Endothelial cell of umbilical vein (primary cell): ENCODE data around the gene NAT10. TPM values are rescaled to one million over a fixed set of nuclear protein-coding genes. Genes with fewer than 3 reads are reported as not detected.

Source experiments
- BruUV-seq: library from RNA; stranded (reverse); fragments of 400-500 nt; replicated peaks from 2 replicates; lab custom pipeline; 2021; lab: Mats Ljungman, UMichigan
- CTCF ChIA-PET: fragments of 300-600, 350-600 bp; sonication (Branson Sonifier 250); formaldehyde crosslinking; loops from one replicate; lab custom pipeline; 2021; ENCODE audit warnings: antibody characterized with exemption, inconsistent platforms; lab: Charles Lee
- POLR2A ChIA-PET: fragments of 300-600, 350-600 bp; sonication (Branson Sonifier 250); formaldehyde crosslinking; loops from one replicate; lab custom pipeline; 2021; ENCODE audit warnings: antibody characterized with exemption, inconsistent platforms; lab: Charles Lee
- DNase-seq: peaks from one replicate; pipeline ENCODE4 v3.0.0-alpha.2; 2011; ENCODE audit warnings: low read depth, low spot score
- FAIRE-seq: peaks from 2 replicates; lab custom pipeline; 2011; peaks lifted over from hg19 to GRCh38; lab: Jason Lieb, UNC
- H2AFZ ChIP-seq: 2 replicates; pipeline ENCODE4 v1.6.0; 2012; ENCODE audit warnings: low read depth, low read length, control low read depth, inconsistent platforms
- H3K27ac ChIP-seq: 2 replicates; pipeline ENCODE4 v1.5.1; 2011; ENCODE audit warnings: low read depth, mild to moderate bottlenecking, control low read depth, low read length, moderate library complexity; ENCODE audit not compliant: insufficient read depth
- H3K27me3 ChIP-seq, 2 experiments: 2 replicates each; pipeline versions ENCODE4 v1.6.0 to v1.6.1; 2011; ENCODE audit warnings: low read length in 2 of 2, mixed read lengths in 1 of 2; ENCODE audit not compliant: control insufficient read depth in 2 of 2, insufficient read depth in 2 of 2
- H3K36me3 ChIP-seq, 2 experiments: 2 replicates in 1 of 2; 3 replicates in 1 of 2; pipeline ENCODE4 v1.5.1; 2011; ENCODE audit warnings: low read length in 2 of 2, mild to moderate bottlenecking in 1 of 2, moderate library complexity in 1 of 2; ENCODE audit not compliant: control insufficient read depth in 2 of 2, insufficient read depth in 2 of 2; ENCODE audit errors: extremely low read depth in 1 of 2
- H3K4me1 ChIP-seq: 3 replicates; pipeline ENCODE4 v1.5.1; 2011; ENCODE audit warnings: mild to moderate bottlenecking, low read length; ENCODE audit not compliant: control insufficient read depth, insufficient read depth; ENCODE audit errors: extremely low read depth
- H3K4me2 ChIP-seq: 2 replicates; pipeline ENCODE4 v1.6.1; 2011; ENCODE audit warnings: low read length, control low read depth, mixed read lengths; ENCODE audit not compliant: insufficient read depth
- H3K4me3 ChIP-seq, 3 experiments: fragments of 200-600 bp in 1 of 3; sonication (generic), shearing (Covaris generic) in 1 of 3; replicated peaks in 1 of 3; 2 replicates each; pipeline ENCODE4 v1.5.1; 2011 to 2016; ENCODE audit warnings: control low read depth in 3 of 3, low read length in 3 of 3, mild to moderate bottlenecking in 2 of 3, inconsistent platforms in 1 of 3, low read depth in 1 of 3, moderate library complexity in 1 of 3; ENCODE audit not compliant: insufficient read depth in 1 of 3
- H3K79me2 ChIP-seq: 2 replicates; pipeline ENCODE4 v1.6.0; 2012; ENCODE audit warnings: low read length, inconsistent platforms; ENCODE audit not compliant: control insufficient read depth, insufficient read depth
- H3K9ac ChIP-seq: replicated peaks from 2 replicates; pipeline ENCODE3; 2011; ENCODE audit warnings: low read length, control low read depth; ENCODE audit not compliant: insufficient read depth; ENCODE audit errors: extremely low read depth
- H3K9me1 ChIP-seq: replicated peaks from 3 replicates; pipeline ENCODE4 v1.6.0; 2011; ENCODE audit warnings: mild to moderate bottlenecking, low read length; ENCODE audit not compliant: control insufficient read depth, insufficient read depth; ENCODE audit errors: extremely low read depth
- H3K9me3 ChIP-seq: replicated peaks from 2 replicates; pipeline ENCODE4 v1.5.1; 2012; ENCODE audit warnings: low read length, inconsistent platforms; ENCODE audit not compliant: control insufficient read depth, insufficient read depth
- H4K20me1 ChIP-seq: replicated peaks from 2 replicates; pipeline ENCODE3; 2011; ENCODE audit warnings: mild to moderate bottlenecking, low read length; ENCODE audit not compliant: control insufficient read depth, insufficient read depth; ENCODE audit errors: extremely low read depth
- CTCF ChIP-seq, 2 donors: IDR thresholded peaks; 1 replicate in 1 of 2; 2 replicates in 1 of 2; pipeline ENCODE4 v1.5.1; 2011; ENCODE audit warnings: low read length in 2 of 2, mild to moderate bottlenecking in 2 of 2, moderate library complexity in 2 of 2, control low read depth in 1 of 2, inconsistent platforms in 1 of 2, low read depth in 1 of 2; ENCODE audit not compliant: insufficient read depth in 1 of 2; ENCODE audit errors: extremely low read depth in 1 of 2
- EZH2 ChIP-seq: IDR thresholded peaks from 2 replicates; pipeline ENCODE4 v1.6.1; 2012; ENCODE audit warnings: borderline replicate concordance, low read depth, mild to moderate bottlenecking, moderate library complexity, low read length, inconsistent platforms; ENCODE audit not compliant: severe bottlenecking
- FOS ChIP-seq: IDR thresholded peaks from 2 replicates; pipeline ENCODE4 v1.6.1; 2011; ENCODE audit warnings: mild to moderate bottlenecking, low read length, moderate library complexity, borderline replicate concordance; ENCODE audit not compliant: insufficient read depth
- GATA2 ChIP-seq: IDR thresholded peaks from 2 replicates; pipeline ENCODE4 v1.7.0; 2011; ENCODE audit warnings: low read depth, mild to moderate bottlenecking, moderate library complexity, mixed read lengths, low read length; ENCODE audit not compliant: insufficient read length, insufficient read depth
- JUN ChIP-seq: IDR thresholded peaks from 2 replicates; pipeline ENCODE4 v1.6.1; 2011; ENCODE audit warnings: borderline replicate concordance, low read depth; ENCODE audit not compliant: insufficient read length, insufficient read depth
- MYC ChIP-seq: IDR thresholded peaks from one replicate; pipeline ENCODE4 v1.6.1; 2011; ENCODE audit warnings: mild to moderate bottlenecking, low read depth, low read length
- POLR2A ChIP-seq: IDR thresholded peaks from 2 replicates; pipeline ENCODE4 v1.6.1; 2012; ENCODE audit warnings: low read depth, mild to moderate bottlenecking, control low read depth, low read length
- POLR2AphosphoS5 ChIP-seq: IDR thresholded peaks from 2 replicates; pipeline ENCODE4 v1.6.1; 2012; ENCODE audit warnings: low read depth, mild to moderate bottlenecking, control low read depth, low read length, moderate library complexity; ENCODE audit not compliant: insufficient read depth
- dilution Hi-C: fragments of 300-500 bp; cut with MboI; formaldehyde crosslinking; loops from one replicate; pipeline ENCODE4 v1.15.0; 2019; ENCODE audit warnings: low sequenced_read_pairs; ENCODE audit not compliant: extremely low pct_ligation_motif_present
- intact Hi-C: fragments of 100-400 bp; cut with micrococcal nuclease; formaldehyde crosslinking; loops from one replicate; pipeline ENCODE4 v1.10.0; 2022
- polyA plus RNA-seq, 4 experiments: library from polyadenylated mRNA; depleted of rRNA in 3 of 4; stranded (reverse) in 3 of 4; unstranded in 1 of 4; fragments of >200 nt; gene quantifications; 2 replicates each; pipeline versions ENCODE4 v1.2.1 to v1.2.3, GENCODE V29; 2011 to 2012; ENCODE audit warnings: missing spikeins in 1 of 4
- total RNA-seq: library from RNA; stranded (reverse); gene quantifications from 2 replicates; pipeline ENCODE4 v1.2.3, GENCODE V29; 2021
- TF ChIP-seq, protein P1 (sequence below): IDR thresholded peaks from 2 replicates; pipeline ENCODE4 v1.6.1; 2011; ENCODE audit not compliant: insufficient read depth, insufficient read length

The NAT10 gene
- total and polyA plus RNA-seq, 2 donors (not counting 3 experiments of a cell fraction or from before 2014, with no cell fraction given) = 32.0 to 57.6 TPM

GRCh38 chr11:34080609-34081008 is 24.8 kb upstream of the NAT10 start:
- no peak overlapping the region for H3K4me3 ChIP-seq
- intact Hi-C loops = no loop called here
- no peak overlapping the region for H3K4me2 ChIP-seq
- no peak overlapping the region for H2AFZ ChIP-seq
- H3K27ac ChIP-seq = no peak overlapping the region
- no peak for DNase-seq
- no TSS peak for BruUV-seq
- no peaks in the 10 kb centered on the region for H3K9me1 ChIP-seq
- CTCF ChIA-PET = interaction anchor here (0.7 to 1.8 kb wide), 7 partner anchors 9 to 84 kb away, joined by 3 to 5 read pairs (median 3); no protein-coding TSS in a partner anchor
- peaks cover 18% of the 10 kb centered on the region for H4K20me1 ChIP-seq
- no peaks in the 10 kb centered on the region for H3K27me3 ChIP-seq
- FAIRE-seq = no peak
- H3K79me2 ChIP-seq = peaks cover 78% of the 10 kb centered on the region
- POLR2A ChIA-PET = no interaction called here
- no peaks in the 10 kb centered on the region for H3K9me3 ChIP-seq
- H3K4me1 ChIP-seq = peaks cover 8% of the 10 kb centered on the region
- no peak overlapping the region for H3K9ac ChIP-seq
- TF ChIP-seq POLR2AphosphoS5 (no peak), POLR2A (no peak), EZH2 (no peak), FOS (no peak), MYC (no peak), JUN (no peak), GATA2 (no peak), CTCF (IDR thresholded peaks at IDR 0.05; ENCODE audit: extremely low read depth in 1 of 2, insufficient read depth in 1 of 2, low read depth in 1 of 2, low read length in 2 of 2) (no peak)
- TF ChIP-seq, protein P1, sequence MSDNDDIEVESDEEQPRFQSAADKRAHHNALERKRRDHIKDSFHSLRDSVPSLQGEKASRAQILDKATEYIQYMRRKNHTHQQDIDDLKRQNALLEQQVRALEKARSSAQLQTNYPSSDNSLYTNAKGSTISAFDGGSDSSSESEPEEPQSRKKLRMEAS = no peak
- dilution Hi-C loops = no loop called here
- H3K36me3 ChIP-seq = peaks cover 31 to 75% of the 10 kb centered on the region in 2 experiments
